Effector CD4-positive, alpha-beta T cell (primary cell): Measurements from ENCODE around the gene MS4A6E.

ENCODE experiments used
- DNase-seq: peaks from one replicate; pipeline ENCODE4 v3.0.0-alpha.2; 2020

MS4A6E gene

DNA sequence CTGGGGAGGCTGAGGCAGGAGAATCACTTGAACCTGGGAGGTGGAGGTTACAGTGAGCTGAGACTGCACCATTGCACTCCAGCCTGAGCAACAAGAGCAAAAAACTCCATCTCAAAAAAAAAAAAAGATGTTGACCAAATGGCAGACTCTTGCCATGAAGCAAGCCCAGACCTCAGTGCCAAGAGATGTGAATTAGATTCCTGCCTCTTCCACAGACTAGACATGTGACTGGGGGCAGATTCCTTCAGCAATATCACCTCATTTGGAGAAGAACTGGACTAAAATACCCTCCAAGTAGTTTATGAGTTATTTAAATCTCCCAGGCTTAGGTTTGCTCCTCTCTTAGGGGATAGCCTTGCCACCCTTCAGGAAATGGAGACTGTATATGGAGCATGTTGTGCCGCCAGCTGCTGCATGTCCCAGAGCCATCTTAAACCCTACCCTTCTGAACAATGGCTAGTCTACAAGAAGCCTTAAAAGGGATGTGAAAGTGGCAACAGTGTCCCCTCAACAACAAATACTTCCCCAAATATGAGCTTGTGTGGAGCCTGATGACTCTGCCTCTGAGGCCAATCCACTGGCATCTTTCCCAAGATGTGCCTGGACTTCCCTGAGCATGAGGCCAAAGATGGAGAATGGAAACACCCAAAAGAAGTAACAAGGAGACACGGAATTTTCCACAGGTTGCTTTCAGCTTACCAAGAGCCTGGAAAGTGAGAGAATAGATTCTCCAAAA is 50.5 kb downstream of the MS4A6E start:
- no peak for DNase-seq

DNA sequence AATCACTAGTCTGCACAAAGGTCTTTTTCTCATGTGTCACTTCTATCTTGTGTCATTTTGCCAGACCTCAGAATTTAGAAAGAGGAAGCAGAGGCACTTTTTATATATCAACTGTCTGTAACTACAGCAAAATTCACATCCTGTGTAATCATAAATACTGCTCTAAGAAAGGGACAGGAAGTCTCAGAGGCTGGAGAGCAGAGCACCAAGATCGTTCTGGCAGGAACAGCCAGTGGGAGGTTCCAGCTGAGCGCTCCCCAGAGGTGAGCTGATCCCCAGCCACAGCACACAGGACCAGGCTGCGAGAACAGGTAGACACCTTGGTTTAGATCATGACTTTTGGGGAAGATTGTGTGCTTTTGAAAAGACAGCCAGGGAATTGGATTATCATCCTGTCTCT is 51.3 kb downstream of the MS4A6E start, which contains the start of gene MS4A7:
Gene MS4A7 (plus strand): TSS at position 179 of the 400 bp plus-strand sequence. CDS start 4,610 bp downstream, outside the sequence.
- DNase-seq = no peak

DNA sequence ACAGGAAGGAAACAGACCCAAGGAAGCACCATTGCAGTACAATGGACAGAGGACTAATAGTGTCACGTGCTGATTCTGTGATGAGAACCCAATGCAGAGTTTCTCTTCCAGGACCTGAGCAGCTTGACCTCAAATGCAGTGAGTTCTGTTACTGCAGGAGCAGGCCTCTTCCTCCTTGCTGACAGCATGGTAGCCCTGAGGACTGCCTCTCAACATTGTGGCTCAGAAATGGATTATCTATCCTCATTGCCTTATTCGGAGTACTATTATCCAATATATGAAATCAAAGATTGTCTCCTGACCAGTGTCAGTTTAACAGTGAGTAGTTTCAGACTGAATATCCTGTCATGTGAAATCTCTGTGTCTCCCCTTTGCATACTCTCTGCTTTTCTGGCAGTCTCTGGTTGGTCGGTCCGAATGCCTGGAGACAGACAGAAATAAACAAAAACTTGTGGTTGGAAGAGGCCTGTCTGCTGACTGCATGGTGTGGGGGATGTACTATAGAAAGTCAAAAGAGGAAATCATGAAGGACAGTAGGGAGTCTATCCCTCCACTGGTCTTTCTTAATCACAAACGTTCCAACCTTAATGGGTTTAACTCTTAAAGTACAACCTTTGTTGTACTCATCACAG is 62.3 kb downstream of the MS4A6E start:
- no peak for DNase-seq

DNA sequence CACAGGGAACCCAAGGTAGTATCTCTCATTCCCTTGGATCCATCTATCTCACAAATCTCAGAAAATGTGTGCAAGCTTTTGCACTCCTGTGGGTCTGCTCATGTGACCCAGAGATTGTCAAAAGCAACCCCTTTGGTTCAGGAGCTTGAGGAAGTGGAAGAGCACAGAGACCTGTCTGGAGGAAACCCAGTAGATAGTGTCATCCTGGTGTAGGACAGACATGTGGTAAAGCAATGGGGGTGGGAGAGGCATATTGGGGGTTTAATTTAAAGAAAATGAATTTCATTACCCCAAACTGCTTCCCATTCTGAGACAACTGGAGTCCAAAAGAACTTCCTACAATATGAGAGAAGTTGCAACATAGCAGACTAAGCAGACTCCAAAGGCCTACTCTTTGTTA is 63.4 kb downstream of the MS4A6E start:
- DNase-seq = no peak
